ENCODE data around the gene LCE1E. TPM values are rescaled to one million over a fixed set of nuclear protein-coding genes. Genes with fewer than 3 reads are reported as not detected.
A peak's percentile ranks its signal among the peaks of the same experiment; 100 is the strongest.

The LCE1E gene, protein sequence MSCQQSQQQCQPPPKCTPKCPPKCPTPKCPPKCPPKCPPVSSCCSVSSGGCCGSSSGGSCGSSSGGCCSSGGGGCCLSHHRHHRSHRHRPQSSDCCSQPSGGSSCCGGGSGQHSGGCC
- not detected for total RNA-seq
- long read RNA-seq: 0 reads

DNA sequence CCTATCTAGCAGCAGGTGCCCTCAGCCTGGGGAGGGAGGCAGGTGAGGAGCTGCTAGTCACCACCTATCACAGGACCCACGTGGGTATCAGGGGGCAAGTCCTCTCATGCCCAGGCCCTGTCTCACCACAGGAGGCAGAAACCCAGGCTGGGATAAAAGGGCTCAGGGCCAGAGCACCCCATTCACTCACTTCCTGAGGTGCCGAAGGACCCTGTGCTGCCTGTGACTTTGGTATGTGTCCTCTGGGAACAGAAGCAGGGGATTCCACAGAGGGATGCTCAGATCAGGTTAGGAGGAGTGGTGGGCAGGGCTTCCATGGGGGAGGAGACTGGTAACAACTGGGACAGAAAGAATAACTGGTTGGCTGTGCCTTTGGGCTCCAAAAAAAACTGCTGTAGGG lies at the start of gene LCE1E:
Gene LCE1E, plus strand, starts transcription at position 181 of the 400 bp plus-strand sequence. CDS start 1,043 bp downstream, outside the sequence.
- no peak for DNase-seq (ENCODE audit: missing footprints)
- no peak for ATAC-seq
- intact Hi-C loops (cut with DNase I): no loop called here

DNA sequence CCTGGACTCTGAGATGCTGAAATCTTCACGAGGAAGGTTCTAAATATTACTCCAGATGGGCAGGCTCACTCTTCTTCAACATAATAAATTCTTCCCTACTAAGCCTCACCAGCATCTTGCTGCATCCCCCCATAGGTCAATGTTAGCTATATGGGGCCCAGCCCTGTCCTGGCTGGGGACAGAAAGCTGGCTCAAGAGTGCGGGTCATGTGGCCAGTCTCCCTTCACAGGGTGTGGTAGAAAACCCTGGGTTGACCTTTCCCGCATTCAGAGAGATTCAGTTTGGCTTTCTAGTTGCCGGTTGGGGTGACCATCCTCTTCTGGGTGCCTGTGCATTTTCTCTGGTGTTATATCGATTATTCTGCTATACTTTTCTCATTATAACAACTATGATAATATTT lies 48.1 kb upstream of the LCE1E start:
- intact Hi-C loops (cut with DNase I): no loop called here
- no peak for ATAC-seq
- no peak for DNase-seq (ENCODE audit: missing footprints)

DNA sequence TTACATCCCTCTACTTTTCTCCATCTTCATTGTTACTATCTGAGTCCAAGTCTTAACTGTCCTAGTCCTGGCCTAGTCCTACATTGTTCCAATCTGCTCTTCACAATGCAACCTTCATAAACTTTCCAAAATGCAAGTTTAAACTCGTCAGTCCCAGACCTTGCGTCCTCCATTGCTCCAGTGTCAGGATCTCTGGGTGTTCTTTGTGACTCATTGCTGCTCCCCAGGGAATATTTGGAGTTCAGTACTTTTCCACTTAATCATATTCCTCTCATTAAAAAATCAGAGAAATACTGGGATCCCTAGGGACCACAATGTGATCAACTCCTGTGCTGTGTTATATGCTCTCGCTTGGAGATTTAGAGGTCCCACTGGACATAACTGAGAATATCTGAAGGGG lies 46.2 kb upstream of the LCE1E start:
- ATAC-seq (no peak), DNase-seq (ENCODE audit: missing footprints) (no peak)
- intact Hi-C loops (cut with DNase I): no loop called here

DNA sequence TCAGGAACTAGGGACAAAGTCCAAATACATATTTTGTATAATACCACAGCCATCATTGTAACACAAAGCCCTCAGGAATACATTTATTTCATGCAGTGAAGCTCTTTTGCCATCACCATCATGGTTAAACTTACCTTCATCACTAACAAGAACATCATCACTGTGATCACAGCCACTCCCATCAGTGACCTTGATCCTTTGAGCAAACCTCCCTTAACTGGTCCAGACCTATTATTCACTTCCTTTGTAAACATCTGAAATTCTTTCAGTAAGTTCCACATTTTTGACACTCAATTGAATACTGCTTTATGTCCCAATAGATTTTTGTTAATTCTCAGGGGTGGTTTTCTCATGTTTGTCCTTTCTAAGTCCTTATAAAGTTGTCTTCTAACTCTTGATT lies 44.4 kb upstream of the LCE1E start:
- ATAC-seq (no peak), DNase-seq (ENCODE audit: missing footprints) (no peak)
- intact Hi-C loops (cut with DNase I): no loop called here

DNA sequence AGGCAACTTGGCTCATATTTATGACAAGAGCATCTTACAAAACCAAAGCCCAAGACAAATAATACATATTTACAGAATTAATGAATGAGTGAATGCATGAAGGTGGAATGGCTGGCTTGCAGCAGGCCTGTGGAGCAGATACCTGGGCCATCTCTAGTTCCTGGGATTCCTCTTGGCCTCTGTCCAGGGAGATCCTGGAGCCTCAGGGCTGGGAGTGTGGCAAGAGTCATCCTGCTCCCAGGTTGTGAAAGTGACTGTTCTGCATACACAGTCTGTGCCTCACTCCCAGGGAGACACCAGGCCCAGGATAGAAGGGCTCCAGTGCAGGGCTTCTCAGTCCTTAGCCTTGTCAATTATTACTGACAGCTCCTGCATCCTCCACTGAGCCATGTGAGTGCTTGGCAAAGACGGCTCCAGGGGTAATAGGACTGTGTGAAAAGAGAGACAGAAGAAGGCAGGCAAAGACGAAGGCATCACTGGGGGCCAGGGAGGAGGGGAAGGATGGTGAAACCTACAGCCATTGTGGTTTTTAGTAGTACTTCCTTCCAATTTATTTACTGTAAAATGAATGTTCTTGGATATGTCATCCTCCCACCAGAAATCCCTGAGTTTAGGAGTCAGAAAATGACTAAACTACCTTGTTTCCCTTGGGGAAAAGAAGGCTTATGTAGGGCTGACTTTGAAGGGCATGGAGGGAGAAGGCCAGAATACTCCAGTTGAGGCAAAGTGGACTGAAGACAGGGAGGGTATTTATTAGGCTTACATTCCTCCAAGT lies 42.5 kb upstream of the LCE1E start:
- ATAC-seq: no peak
- intact Hi-C loops (cut with DNase I): no loop called here
- no peak for DNase-seq (ENCODE audit: missing footprints)

DNA sequence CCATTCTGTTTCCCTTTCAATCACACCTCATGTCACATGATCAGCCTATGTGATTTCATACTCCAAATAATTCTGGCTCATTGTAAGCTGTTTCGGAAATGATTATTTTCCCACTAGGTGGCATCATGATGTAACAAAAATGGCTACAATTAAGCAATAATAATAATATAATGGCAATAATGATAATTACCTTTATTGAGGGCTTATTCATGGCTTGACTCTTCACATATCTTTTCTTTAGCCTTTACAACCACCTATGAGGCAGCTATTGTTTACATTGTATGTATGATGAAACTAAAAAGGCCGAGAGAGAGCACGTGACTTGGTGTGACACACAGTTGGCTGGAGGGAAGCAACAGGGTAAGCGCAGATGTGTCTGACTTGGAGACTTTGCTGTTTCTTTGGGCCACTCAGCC lies 40.8 kb upstream of the LCE1E start:
- intact Hi-C loops (cut with DNase I): no loop called here
- ATAC-seq (no peak), DNase-seq (ENCODE audit: missing footprints) (no peak)

DNA sequence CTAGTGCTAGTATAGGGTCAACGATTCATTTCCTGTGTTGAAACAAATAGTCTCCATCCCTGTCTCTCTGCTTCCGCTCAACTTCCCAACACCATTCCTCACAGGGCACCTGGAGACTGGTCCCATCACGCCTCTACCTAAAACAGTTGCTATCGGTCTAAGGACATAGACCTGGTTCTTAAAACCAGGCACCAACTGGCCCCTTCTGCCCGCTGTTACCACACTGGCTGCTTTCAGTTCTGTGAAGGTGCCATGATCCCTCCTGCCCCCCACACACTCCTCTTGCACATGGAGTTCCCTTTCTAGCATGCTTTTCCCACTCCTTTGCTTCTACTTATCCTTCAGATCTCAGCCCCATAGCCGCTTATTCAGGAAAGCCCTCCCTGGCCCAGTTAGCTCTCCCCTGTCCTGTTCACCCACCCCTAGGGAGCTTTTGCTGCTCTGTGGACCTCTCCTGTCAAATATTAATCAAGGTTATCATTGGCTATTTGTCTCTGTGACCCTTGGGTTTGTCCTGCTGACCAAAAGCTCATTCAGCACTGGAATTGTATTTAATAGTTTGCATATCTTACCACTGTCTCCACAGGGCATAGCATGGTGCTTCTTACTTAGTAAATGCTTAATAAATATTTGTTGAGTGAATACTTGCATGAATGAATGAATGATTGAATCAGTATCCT lies 40.2 kb upstream of the LCE1E start:
- intact Hi-C loops (cut with DNase I): no loop called here
- no peak for ATAC-seq
- DNase-seq (ENCODE audit: missing footprints): no peak

DNA sequence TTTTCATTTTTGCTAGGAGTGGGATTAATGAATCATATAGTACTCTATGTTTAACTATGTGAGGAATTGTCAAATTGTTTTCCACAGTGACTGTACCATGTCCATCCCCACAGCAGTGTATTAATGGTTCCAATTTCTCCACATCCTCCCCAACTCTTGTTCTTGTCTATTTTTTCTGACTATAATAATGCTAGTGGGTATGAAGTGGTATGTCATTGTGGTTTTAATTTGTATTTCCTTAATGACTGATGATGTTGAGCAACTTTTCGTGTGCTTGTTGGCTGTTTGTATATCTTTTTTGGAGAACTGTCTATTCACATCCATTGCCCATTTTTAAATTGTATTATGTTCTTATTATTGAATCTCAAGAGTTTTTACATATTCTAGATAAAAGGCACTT lies 38.2 kb upstream of the LCE1E start:
- intact Hi-C loops (cut with DNase I): no loop called here
- ATAC-seq: no peak
- no peak for DNase-seq (ENCODE audit: missing footprints)

DNA sequence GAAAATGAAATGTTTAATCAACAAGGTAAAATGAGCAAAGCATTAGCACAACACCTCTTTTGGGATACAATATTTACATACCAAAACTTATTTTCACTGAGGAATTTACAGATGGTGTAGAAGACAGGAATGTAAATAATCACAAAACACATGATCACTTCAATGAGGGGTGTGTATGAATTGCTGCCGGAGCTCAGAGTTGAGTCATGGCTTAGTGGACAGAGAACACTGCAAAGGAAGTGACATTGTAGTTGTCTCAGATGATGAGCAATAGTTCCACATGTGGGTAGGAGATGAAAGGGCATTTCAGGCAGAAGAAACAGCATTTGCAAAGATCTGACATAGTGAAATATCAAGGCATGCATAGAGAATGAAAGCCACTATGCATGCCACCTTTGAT lies 33.8 kb upstream of the LCE1E start:
- intact Hi-C loops (cut with DNase I): no loop called here
- no peak for DNase-seq (ENCODE audit: missing footprints)
- no peak for ATAC-seq

DNA sequence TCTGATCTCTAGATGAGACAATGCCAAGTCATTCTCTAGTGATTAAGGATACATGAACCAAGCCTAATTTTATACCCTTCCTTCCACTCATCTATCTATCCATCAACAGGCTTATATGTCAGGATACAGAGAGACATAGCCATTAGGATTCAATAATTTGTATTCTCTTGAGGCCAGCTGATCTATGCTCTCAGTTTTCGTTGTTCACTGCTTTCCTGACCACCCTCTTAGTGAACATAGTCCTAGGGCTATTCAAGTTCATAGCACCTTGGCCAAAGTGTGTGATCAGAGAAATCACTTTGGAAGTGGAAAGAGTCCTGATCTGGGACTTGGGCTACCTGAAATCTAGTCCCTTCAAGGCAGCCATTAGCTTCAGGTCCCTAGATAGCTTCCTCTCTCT lies 32.5 kb upstream of the LCE1E start:
- intact Hi-C loops (cut with DNase I): no loop called here
- DNase-seq (ENCODE audit: missing footprints) (no peak), ATAC-seq (no peak)

DNA sequence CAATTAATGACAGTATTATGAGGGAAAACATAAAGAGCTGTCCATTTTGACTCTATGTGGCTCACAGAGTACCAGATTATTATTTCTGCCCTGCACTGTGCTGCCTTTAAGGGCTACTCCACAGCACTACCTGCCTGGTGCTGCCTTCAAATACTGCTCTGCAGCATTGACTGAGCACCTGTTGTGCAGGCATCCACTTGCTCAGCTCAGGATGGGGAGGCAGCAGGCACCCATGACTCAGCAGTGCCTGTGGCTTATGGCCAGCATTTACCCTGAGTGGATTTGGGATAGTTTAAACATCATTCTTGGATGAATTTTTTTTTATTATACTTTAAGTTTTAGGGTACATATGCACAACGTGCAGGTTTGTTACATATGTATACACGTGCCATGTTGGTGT lies 29.2 kb upstream of the LCE1E start:
- intact Hi-C loops (cut with DNase I): no loop called here
- DNase-seq (ENCODE audit: missing footprints) (no peak), ATAC-seq (no peak)

DNA sequence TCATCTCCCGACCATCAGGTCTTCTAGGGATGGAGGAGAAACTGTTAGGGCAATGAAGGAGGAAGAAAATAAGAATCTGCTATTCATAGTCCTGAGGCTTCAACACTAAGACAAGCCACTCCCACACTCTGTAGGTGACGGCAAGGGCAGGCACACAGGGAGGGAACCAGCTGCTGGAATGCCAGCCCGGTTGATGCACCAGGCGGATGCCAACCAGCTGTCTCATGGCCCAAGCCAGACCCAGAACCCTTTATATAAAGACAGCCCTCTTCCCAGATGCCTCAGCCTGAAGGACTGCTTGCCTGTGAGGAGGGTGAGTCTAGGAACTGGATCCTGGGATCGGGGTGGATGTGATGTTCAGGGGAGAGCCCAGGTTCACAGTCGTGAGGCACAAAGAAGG lies 28.3 kb upstream of the LCE1E start, which contains the start of gene KPRP:
Gene KPRP, plus strand, starts transcription at position 279 of the 400 bp plus-strand sequence. CDS start 1,564 bp downstream, outside the sequence.
- no peak for ATAC-seq

DNA sequence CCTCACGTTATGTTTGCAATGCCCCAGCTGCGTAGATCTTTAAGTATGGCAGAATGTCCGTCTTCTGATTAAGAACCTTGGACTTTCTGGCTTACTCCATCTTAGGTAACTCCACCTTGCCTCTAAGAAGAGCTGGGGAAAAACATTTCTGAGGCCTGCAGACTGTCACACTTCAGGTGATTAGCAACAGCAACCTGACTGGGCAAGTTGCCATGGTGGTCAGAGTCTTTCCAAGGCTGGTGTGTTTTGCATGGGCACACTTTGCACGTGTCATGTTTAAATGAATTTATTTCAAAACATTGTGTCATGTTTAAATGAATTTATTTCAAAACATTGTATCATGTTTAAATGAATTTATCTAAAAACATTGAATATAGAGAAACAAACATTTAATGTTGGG lies 27.4 kb upstream of the LCE1E start:
- intact Hi-C loops (cut with DNase I): no loop called here
- ATAC-seq (no peak), DNase-seq (ENCODE audit: missing footprints) (no peak)

More for the DNA sequence above, 28.3 kb upstream of the LCE1E start, which contains the start of gene KPRP:
- intact Hi-C loops (cut with DNase I): no loop called here
- no peak for DNase-seq (ENCODE audit: missing footprints)

DNA sequence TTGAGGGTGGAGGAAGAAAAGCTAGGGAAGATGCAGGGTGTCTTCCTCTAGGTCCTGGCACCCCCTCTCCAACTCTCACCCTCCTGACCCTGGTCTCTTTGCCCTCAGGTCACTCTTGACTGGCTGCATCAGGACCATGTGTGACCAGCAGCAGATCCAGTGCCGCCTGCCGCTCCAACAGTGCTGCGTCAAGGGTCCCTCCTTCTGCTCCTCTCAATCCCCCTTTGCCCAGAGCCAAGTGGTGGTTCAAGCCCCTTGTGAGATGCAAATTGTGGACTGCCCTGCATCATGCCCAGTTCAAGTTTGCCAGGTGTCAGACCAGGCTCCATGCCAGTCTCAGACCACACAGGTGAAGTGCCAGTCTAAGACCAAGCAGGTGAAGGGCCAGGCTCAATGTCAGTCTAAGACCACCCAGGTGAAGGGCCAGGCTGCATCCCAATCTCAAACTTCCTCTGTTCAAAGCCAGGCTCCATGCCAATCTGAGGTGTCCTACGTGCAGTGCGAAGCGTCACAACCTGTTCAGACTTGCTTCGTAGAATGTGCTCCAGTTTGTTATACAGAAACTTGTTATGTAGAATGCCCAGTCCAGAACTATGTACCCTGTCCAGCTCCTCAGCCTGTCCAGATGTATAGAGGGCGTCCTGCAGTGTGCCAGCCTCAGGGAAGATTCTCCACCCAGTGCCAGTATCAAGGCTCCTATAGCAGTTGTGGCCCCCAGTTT lies 26.4 kb upstream of the LCE1E start:
- DNase-seq (ENCODE audit: missing footprints) (no peak), ATAC-seq (no peak)
- intact Hi-C loops (cut with DNase I): no loop called here

DNA sequence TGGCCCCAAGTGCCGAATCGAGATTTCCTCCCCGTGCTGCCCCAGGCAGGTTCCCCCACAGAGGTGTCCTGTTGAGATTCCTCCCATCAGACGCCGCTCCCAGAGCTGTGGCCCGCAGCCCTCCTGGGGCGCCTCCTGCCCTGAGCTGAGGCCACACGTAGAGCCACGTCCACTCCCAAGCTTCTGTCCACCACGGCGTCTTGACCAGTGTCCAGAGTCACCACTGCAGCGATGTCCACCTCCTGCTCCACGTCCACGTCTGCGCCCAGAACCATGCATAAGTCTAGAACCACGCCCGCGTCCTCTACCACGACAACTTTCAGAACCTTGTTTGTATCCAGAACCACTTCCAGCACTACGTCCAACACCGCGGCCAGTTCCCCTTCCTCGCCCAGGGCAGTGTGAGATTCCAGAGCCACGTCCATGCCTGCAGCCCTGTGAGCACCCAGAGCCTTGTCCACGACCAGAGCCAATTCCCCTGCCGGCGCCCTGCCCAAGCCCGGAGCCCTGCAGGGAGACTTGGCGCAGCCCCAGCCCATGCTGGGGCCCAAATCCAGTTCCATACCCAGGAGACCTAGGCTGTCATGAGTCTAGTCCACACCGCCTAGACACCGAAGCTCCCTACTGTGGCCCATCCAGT lies 25.4 kb upstream of the LCE1E start:
- intact Hi-C loops (cut with DNase I): no loop called here
- DNase-seq (ENCODE audit: missing footprints): peak; percentile 67
- no peak for ATAC-seq

DNA sequence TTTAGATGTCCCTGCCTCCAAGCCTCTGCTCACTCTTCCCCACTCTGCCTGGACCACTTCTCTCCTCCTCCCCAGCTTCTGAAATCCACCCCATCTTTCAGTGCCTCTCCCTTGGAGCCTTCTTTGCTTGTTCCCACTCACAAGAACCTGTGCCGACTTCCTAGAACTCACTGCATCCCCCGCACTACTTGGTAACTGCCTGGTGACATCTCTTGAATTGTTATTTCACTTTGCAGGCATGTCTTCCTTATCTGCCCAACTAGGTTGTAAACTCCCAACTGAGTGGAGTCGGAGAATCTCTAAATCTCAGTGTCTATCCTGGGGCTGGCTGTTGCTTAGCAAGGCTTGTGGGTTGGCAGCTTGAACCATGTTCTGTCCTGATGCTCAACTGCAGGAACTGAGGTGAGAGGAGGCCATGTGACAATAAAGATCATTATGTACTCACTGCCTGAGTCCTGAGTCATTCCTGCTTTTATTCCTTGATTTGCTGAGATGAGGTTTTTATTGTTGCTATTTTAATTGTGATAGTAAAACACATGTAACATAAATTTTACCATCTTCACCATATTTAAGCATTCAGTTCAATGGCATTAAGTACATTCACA lies 24.3 kb upstream of the LCE1E start:
- intact Hi-C loops (cut with DNase I): no loop called here
- DNase-seq (ENCODE audit: missing footprints) (no peak), ATAC-seq (no peak)

DNA sequence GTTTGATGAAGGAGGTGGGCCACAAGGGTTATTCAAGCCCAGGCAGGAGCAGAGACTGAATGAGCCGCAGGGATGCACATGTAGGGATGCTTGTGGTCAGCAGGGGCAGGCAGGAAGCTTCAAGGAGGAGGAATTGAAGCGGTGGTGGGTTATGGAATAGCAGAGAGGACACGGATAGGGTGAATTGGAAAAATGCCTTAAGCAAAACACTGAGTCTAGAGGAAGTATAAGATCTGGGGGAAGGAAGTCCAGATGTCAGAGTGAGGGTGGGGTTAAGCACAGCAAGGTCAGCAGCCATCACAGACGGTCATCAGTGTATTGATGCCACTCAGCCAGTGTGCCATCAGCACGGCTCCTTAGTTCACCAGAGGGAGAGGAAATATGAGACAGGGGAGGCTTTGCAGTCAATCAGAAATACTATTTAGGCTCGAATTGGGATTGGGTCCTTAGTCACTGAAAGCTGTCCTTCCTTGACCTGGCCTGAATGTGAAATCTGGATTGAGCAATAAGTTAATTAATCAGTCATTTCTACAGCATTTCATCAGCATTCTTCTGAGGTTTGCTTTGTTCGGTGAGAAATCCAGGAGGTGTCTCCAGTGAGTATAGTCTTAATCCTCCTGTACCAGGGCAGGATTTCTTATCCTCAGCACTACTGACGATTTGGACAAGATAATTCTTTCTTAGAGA lies 17.1 kb upstream of the LCE1E start:
- ATAC-seq: no peak
- no peak for DNase-seq (ENCODE audit: missing footprints)
- intact Hi-C loops (cut with DNase I): no loop called here

DNA sequence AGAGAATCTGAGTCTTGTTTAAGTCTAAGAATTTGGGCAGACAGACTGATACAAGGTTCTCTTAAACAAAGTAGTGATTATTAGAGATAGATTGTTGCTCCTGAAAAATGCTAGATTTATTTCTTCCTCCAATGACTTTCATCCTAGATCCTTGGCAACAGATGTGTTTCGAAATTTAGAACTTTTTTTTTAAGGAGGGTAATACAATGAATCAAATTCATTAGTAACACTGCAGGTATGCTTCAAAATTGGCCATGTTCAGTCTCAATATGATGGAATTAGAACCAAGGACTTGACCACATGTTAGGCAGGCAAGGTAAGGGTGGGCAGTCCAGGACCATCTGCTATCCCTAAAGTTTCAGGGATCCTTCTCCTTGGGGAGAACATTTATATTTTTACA lies 15.6 kb upstream of the LCE1E start:
- intact Hi-C loops (cut with DNase I): no loop called here
- ATAC-seq (no peak), DNase-seq (ENCODE audit: missing footprints) (no peak)
